Smooth muscle cell (in vitro differentiated cells): ENCODE measurements around the gene EIPR1. TPM values are rescaled to one million over a fixed set of nuclear protein-coding genes. Genes with fewer than 3 reads are reported as not detected.

Experiments used
- DNase-seq: peaks from one replicate; lab custom pipeline; 2025; ENCODE audit not compliant: unreplicated experiment; lab: John Stamatoyannopoulos, UW
- H2AFZ ChIP-seq: fragments of 200-600 bp; sonication (generic); 2 replicates; pipeline ENCODE4 v1.6.0; 2016; ENCODE audit warnings: antibody characterized with exemption, low read depth, mild to moderate bottlenecking
- H3F3A ChIP-seq: fragments of 200-600 bp; sonication (generic); 2 replicates; pipeline ENCODE4 v1.6.0; 2017; ENCODE audit warnings: antibody characterized with exemption, low read depth
- H3K27ac ChIP-seq: fragments of 200-600 bp; sonication (generic); 2 replicates; pipeline ENCODE4 v1.5.1; 2016; ENCODE audit warnings: low read depth, mild to moderate bottlenecking
- H3K27me3 ChIP-seq: fragments of 200-600 bp; sonication (generic); 2 replicates; pipeline ENCODE4 v1.6.1; 2016; ENCODE audit warnings: low read depth, mild to moderate bottlenecking
- H3K36me3 ChIP-seq: fragments of 200-600 bp; sonication (generic); 2 replicates; pipeline ENCODE4 v1.5.1; 2016; ENCODE audit warnings: low read depth
- H3K4me1 ChIP-seq: fragments of 200-600 bp; sonication (generic); 2 replicates; pipeline ENCODE4 v1.5.1; 2016; ENCODE audit warnings: low read depth
- H3K4me2 ChIP-seq: fragments of 200-600 bp; sonication (generic); 2 replicates; pipeline ENCODE4 v1.6.0; 2016; ENCODE audit warnings: mild to moderate bottlenecking
- H3K4me3 ChIP-seq: fragments of 200-600 bp; sonication (generic); 2 replicates; pipeline ENCODE4 v1.5.1; 2016; ENCODE audit warnings: mild to moderate bottlenecking
- H3K79me2 ChIP-seq: fragments of 200-600 bp; sonication (generic); 2 replicates; pipeline ENCODE4 v1.6.0; 2016; ENCODE audit warnings: low read depth, mild to moderate bottlenecking
- H3K9ac ChIP-seq: fragments of 200-600 bp; sonication (generic); 2 replicates; pipeline ENCODE4 v1.6.0; 2016; ENCODE audit warnings: low read depth
- H3K9me3 ChIP-seq: fragments of 200-600 bp; sonication (generic); replicated peaks from 2 replicates; pipeline ENCODE4 v1.5.1; 2016; ENCODE audit warnings: low read depth
- H4K20me1 ChIP-seq: fragments of 200-600 bp; sonication (generic); 2 replicates; pipeline ENCODE4 v1.6.0; 2016; ENCODE audit warnings: low read depth
- CTCF ChIP-seq: fragments of 200-600 bp; sonication (generic); IDR thresholded peaks from 2 replicates; pipeline ENCODE4 v1.5.1; 2017; ENCODE audit warnings: borderline replicate concordance, mild to moderate bottlenecking, antibody characterized with exemption; ENCODE audit not compliant: insufficient read depth, poor library complexity, severe bottlenecking
- WGBS: methylation state at CpG from one replicate; pipeline ENCODE4 v1.1.7; 2016; ENCODE audit warnings: low lambda C conversion rate; 5-methylcytosine and 5-hydroxymethylcytosine counted together
- polyA plus RNA-seq: library from polyadenylated mRNA; unstranded; fragments of >200 nt; fragmentation: Nextera tagmentation; extraction: Ambion mirVana; gene quantifications from 2 replicates; pipeline ENCODE4 v1.2.1, GENCODE V29; 2016
- total RNA-seq: library from RNA; depleted of rRNA; stranded (reverse); fragments of >200 nt; gene quantifications from 2 replicates; pipeline ENCODE4 v1.2.3, GENCODE V29; 2014

The EIPR1 gene
- total and polyA plus RNA-seq, 2 experiments from 2014 or later = 18.5 to 23.1 TPM

- no peak for DNase-seq
- Histone ChIP-seq H4K20me1 (peaks cover 19% of the 10 kb centered on the region), H3K36me3 (no peaks in the 10 kb centered on the region), H3K9ac (no peak overlapping the region), H3K9me3 (no peaks in the 10 kb centered on the region), H3K4me1 (no peaks in the 10 kb centered on the region), H2AFZ (no peak overlapping the region), H3K27ac (no peak overlapping the region), H3K4me3 (no peak overlapping the region), H3K4me2 (no peak overlapping the region), H3F3A (no peaks in the 10 kb centered on the region), H3K79me2 (no peaks in the 10 kb centered on the region), H3K27me3 (no peaks in the 10 kb centered on the region)
- no peak for TF ChIP-seq CTCF
- 97% methylated on average over 9 of the region's 9 CpGs for WGBS
Observed at GRCh38 chr2:3424171-3424795, 46.7 kb upstream of the EIPR1 start.

- Histone ChIP-seq H3K36me3 (no peaks in the 10 kb centered on the region), H3K4me3 (no peak overlapping the region), H2AFZ (no peak overlapping the region), H3K4me1 (no peaks in the 10 kb centered on the region), H3F3A (no peaks in the 10 kb centered on the region), H3K4me2 (no peak overlapping the region), H3K9ac (no peak overlapping the region), H4K20me1 (peaks cover 20% of the 10 kb centered on the region), H3K79me2 (no peaks in the 10 kb centered on the region), H3K27me3 (no peaks in the 10 kb centered on the region), H3K9me3 (no peaks in the 10 kb centered on the region), H3K27ac (no peak overlapping the region)
- DNase-seq = peak; percentile 27
- TF ChIP-seq CTCF = peak; percentile 99
- 64% methylated on average over 19 of the region's 19 CpGs for WGBS
Observed at GRCh38 chr2:3423492-3424170, 46.0 kb upstream of the EIPR1 start.

- WGBS = 97% methylated on average over 16 of the region's 16 CpGs
- Histone ChIP-seq H4K20me1 (peaks cover 33% of the 10 kb centered on the region), H2AFZ (no peak overlapping the region)
Observed at GRCh38 chr2:3422161-3422779, 44.7 kb upstream of the EIPR1 start.

More at GRCh38 chr2:3422161-3422779, 44.7 kb upstream of the EIPR1 start:
- H3K9ac ChIP-seq = no peak overlapping the region
- H3K79me2 ChIP-seq = no peaks in the 10 kb centered on the region
- H3K4me1 ChIP-seq = no peaks in the 10 kb centered on the region
- H3K9me3 ChIP-seq = no peaks in the 10 kb centered on the region
- H3K4me3 ChIP-seq = no peak overlapping the region
- TF ChIP-seq CTCF = no peak
- no peak for DNase-seq
- H3K27ac ChIP-seq = no peak overlapping the region
- no peaks in the 10 kb centered on the region for H3F3A ChIP-seq
- H3K27me3 ChIP-seq = no peaks in the 10 kb centered on the region
- H3K4me2 ChIP-seq = no peak overlapping the region
- H3K36me3 ChIP-seq = no peaks in the 10 kb centered on the region
